HG03571 (cell line): Measurements from ENCODE around the gene NPHS2.

Experiments used
- ATAC-seq: cut with Tn5 transposase; IDR thresholded peaks from one replicate; pipeline ENCODE4 v1.9.1; 2021; ENCODE audit not compliant: unreplicated experiment

NPHS2 gene

GRCh38 chr1:179575497-179576314 is at the start of gene NPHS2:
Gene NPHS2, minus strand, starts transcription at chr1:179575948. Its CDS starts 84 bp downstream, at chr1:179575864.
- no peak for ATAC-seq

DNA sequence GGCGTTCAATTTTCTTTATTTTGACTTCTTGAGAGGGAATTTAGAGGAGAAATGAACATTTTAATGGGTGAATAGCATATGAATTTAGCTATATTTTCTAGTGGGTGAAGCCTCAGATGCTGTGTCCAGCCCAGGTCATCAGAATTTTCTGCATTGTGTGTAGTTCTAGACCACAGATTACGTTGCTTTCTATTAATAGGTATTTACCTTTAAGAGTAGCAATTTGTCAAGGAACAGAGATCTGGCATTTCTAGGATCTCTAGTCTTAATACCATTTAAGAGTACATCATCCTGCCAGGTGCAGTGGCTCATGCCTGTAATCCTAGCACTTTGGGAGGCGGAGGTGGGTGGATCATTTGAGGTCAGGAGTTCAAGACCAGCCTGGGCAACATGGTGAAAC is 36.6 kb upstream of the NPHS2 start:
- ATAC-seq = no peak

- ATAC-seq = no peak
Measured at GRCh38 chr1:179601093-179601492, 25.3 kb upstream of the NPHS2 start.

- no peak for ATAC-seq
Measured at GRCh38 chr1:179599623-179600249, 24.0 kb upstream of the NPHS2 start.

GRCh38 chr1:179598631-179599030 is 22.9 kb upstream of the NPHS2 start:
- no peak for ATAC-seq

GRCh38 chr1:179591592-179592580 is 16.1 kb upstream of the NPHS2 start, which contains the start of gene TDRD5:
Gene TDRD5, plus strand, starts transcription at chr1:179591832. Its CDS starts 784 bp downstream, at chr1:179592616.
- ATAC-seq = no peak

DNA sequence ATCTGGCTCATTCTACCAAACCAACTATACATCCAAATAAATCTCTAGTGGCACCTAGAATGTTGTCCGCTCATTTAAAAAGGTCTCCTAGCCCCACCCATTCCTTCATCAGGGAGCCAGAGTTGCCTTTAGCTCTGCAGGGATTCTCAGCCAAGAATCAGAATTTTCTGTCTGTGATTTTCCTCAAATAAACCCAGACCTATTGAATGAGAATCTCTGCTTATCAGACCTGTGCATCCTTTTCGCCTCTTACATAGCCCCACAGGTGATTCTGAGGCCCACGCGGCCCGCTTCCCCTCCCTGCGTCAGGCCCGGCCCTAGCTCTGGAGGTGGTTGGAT is 15.5 kb upstream of the NPHS2 start:
- ATAC-seq = no peak

- no peak for ATAC-seq
Measured at GRCh38 chr1:179590671-179591070, 14.9 kb upstream of the NPHS2 start.

DNA sequence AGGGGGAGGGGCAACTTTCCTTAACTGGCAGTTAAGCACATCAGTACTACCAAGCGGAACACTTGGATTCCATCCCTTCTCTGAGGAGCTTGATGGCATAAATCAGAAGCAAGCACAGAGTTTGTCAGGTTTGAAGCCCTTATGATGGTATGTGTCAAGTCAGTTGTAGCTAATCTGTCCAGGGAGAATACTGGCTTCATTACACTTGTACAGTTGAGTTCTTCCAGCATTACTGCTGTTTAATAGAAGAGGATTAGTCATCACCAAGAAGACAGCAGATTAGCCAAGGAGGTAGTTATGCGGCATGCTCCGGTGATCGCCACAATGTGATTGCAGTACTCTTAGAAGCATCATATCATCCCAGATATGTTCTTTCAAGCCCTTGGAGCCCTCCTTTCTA is 13.8 kb upstream of the NPHS2 start:
- no peak for ATAC-seq

DNA sequence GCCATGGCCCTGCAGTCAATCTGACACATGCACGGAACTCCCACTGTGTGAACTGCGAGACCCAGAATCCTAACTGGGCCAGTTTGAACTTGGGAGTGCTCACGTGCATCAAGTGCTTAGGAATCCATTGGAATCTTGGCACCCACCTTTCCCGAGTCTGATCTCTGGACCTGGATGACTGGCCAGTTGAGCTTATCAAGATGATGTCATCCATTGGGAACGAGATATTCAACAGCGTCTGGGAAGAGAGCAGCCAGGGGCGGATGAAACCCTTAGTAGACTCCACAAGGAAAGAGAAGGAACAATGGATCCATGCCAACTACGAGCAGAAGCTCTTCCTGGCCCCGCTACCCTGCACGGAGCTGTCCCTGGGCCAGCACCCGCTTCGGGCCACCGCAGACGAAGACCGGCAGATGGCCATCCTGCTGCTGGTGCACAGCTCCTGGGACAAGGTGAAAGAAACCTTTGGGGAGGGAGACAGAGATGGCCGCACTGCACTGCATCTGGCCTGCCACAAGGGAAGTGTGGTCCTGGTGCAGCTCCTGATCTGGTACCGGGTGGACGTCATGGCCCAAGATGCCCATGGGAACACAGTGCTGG is 12.8 kb upstream of the NPHS2 start:
- no peak for ATAC-seq

- no peak for ATAC-seq
Measured at GRCh38 chr1:179587336-179587735, 11.6 kb upstream of the NPHS2 start.

DNA sequence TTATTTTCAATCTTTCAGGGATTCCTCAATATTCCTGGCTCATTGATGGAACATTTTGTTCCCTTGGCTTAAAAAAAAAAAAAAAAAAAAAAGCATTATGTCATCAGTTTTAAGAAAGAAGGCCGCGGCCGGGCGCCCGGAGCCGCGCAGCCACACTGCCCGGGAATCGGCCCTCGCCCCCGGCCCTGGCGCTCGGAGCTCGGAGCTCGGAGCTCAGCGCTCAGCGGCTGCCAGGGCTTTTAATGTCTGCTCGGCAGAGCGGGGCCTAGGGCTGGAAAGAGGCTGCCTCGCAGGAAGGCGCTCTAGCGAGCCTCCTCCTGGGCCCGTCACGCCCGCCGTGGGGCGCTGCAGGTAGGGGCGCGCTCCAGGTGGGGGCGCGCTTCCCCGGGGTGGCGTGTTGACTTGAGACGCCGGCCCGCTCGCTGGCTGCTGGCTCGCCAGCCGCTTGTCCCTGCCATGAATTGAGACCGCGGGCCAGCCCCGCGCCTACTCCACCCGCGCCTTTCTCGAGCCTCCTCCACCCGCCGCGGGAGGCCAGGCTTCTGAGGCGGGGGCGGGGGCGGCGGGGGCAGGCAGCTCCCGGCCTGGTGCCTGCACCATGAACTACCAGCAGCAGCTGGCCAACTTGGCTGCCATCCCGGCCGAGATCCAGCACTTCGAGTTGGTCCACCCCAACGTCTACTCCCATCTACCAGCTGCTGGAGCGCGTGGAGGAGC is 10.5 kb upstream of the NPHS2 start:
- no peak for ATAC-seq

- ATAC-seq = no peak
Measured at GRCh38 chr1:179583771-179584320, 8.1 kb upstream of the NPHS2 start.

DNA sequence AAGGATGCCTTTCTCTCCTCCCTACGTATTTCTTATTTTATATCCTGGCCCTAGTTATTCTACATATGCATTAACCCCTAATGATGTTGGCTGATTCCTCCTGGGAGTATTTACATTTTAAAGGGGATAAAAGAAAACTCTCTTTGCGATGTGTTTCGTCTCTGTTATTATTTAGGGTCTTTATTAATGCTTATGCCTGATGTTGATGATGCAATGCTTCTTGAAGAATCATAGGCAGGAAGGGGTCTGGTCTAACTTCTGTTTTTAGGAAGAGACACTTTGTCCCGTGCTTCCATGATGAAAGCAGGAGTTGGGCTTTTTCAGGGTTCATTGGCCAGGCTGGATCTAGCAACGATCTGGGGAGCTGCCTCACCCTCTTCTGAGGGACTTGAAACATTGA is 761 bp upstream of the NPHS2 start:
- no peak for ATAC-seq

GRCh38 chr1:179558078-179558477 is 17.7 kb downstream of the NPHS2 start:
- no peak for ATAC-seq

DNA sequence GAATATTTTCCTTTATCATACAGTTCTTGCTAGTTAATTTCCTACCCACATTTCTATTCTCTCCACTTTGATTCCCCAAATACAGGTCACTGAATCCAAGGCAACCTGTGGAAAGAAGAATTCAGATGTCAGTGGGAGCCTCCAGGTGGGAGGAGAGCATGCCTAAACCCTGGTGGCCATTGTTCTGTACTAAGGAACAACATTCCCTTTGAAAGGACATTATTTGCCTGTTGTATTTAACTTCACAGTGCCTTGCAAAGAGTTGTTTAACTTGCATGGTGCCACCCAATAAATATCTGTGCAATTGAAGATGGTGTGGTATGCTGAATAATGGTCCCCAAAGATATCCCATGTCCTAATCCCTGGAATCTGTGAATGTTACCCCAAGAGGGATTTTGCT is 21.3 kb downstream of the NPHS2 start:
- no peak for ATAC-seq

GRCh38 chr1:179550746-179551682 is 24.7 kb downstream of the NPHS2 start:
- no peak for ATAC-seq

- no peak for ATAC-seq
Measured at GRCh38 chr1:179549368-179549700, 26.4 kb downstream of the NPHS2 start.
